NCI-H2029 (cell line): Measurements from ENCODE around the gene GNG13.
"Not testable (repeated sequence)": the region's sequence is repeated elsewhere in the genome, so short reads cannot be mapped to it uniquely, and the experiment has no call there.

Source experiments
- DNase-seq: peaks from one replicate; lab custom pipeline; 2025; lab: John Stamatoyannopoulos, UW

The GNG13 gene

DNA sequence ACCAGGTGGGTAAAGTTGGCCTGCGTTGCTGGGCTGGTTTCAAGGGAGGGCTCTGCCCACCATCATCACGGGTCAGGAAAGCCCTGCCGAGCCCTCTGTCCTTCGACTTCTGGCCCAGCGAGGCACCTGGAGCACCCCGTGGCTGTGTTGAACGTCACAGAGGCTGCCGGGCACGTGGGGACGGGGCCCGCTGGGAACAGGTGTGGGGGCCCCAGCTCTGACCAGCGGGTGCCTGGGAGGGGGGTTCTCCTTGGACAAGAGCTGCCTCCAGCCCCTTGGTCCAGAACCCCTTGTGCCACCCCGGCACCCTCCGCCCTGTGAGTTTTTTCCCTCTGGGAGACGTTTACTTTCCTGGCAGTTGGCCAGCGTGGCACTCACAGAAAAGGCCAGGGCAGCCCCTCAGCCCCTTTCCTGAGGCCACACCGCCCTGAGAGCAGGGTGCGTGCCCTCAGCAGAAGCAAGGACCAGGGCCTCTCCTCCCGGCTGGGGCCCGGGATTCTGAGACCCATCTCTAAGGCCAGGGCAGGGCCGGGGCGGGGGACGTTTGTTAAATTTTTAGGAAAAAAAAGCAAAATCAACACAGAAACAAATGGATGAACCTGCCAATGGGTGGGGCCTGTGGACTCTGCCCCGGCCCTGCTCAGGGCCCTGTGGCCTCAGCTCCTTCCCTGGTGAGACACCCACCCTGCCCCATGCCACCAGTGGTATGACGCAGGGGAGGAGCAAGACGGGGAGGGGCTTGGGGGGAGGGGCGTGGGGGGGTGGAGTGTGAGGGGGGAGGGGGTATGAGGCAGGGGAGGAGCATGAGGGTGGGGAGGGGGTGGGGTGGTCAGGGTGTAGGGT lies 31.3 kb upstream of the GNG13 start:
- no peak for DNase-seq

GRCh38 chr16:830871-831570 lies 30.5 kb upstream of the GNG13 start:
- DNase-seq = no peak

DNA sequence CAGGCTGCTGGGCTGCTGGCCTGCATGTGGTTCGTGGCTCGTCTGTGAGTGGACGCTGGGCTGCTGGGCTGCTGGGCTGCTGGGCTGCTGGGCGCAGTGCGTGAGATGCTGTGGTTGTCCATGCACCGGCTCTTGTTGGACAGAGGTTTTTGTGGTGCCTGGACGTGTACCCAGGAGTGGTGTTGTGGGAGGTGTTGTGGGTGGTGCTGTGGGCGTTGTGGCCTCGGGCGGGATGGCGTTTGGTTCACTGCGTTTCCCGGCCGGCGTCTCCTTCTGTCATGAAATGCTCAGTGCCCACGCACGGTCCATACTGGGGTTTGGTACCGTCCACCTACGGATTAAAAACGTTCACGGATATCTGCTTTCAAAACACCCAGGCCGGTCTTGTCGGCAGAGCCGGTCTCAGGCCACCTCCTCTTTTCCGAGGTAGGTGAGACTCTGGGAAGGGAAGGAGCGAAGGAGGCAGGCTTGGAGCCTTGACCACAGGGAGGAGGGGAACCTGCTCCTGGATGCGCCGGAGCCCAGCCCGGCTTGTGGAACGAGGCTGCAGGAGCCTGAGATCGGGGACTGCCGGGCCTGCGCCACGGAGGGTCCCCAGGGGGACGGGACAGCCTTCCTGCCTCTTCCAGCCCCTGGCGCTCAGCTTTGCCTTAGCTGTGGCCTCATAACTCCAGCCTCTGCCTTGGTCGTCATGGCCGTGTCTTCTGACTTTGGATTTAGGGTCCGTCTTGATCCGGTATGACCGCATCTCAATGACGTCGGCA lies 29.8 kb upstream of the GNG13 start:
- no peak for DNase-seq

- no peak for DNase-seq
Measured at GRCh38 chr16:828891-829290, 28.4 kb upstream of the GNG13 start.

- DNase-seq = no peak
Measured at GRCh38 chr16:827513-827912, 27.0 kb upstream of the GNG13 start.

DNA sequence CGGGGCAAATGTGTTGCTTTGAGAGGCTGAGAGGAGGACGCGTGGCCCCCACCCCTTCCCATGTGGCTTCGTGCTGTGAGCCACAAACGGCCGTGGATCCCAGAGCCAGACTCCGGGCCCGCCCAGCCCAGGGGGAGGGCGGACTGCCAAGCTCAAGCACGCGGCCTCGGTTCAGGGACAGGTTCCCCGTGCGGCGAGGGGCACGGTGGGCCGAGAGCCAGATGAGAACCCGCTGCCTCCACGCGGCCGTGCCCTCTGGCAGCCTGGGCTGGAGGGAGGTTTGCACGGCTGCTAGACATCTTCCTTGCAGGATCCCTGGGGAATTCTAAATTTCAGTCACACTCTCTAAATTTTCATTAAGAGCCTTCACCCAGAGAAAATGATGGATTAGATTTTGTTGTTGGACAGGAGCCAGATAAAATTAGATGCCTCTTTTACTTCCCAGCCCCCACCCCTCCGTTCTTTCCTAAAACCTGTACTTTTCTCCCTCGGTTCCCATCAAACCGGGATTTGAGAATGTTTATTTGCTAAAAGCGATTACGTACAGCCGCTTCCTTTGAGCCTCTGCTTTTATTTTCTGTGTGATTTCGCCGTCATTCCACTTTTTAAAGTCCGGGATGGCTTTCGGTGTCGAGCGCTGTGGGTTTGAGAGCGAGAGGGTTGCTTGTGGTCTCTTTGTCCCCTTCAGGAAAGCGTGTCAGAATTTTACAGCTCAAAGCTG lies 25.0 kb upstream of the GNG13 start:
- DNase-seq = no peak

DNA sequence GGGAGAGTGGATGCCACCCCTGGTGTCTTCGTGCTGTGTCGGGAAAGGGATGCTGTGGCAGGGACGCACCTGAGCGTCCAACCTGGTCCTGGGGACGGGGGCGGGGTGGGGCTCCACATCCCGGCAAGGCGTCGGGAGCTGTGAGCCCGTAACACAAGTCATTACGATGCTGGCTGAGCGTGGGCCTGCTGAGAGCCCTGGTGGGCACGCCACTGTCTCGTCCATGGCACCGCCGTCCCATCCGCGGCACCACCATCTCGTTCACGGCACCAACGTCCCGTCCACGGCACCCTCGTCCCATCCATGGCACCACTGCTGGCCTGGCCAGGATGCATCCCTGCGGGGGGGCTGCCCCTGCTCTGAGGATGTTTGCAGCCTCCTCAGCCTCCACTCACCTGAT lies 24.1 kb upstream of the GNG13 start:
- DNase-seq = no peak

GRCh38 chr16:824194-824593 lies 23.7 kb upstream of the GNG13 start:
- no peak for DNase-seq

DNA sequence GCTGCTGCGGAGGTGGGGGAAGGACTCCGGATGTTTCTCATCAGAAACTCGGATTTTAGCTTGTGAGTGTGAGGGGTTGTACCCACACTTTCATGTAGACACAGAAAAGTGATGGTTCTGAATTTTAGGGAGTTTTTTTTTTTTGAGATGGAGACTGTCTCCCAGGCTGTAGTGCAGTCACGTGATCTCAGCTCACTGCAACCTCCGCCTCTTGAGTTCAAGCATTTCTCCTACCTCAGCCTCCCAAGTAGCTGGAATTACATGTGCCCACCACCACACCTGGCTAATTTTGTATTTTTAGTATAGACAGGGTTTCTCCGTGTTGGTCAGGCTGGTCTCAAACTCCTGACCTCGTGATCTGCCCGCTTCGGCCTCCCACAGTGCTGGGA lies 22.4 kb upstream of the GNG13 start:
- DNase-seq = no peak

- no peak for DNase-seq
Measured at GRCh38 chr16:822174-822908, 21.8 kb upstream of the GNG13 start.

- DNase-seq = no peak
Measured at GRCh38 chr16:821751-822150, 21.2 kb upstream of the GNG13 start.

- no peak for DNase-seq
Measured at GRCh38 chr16:820748-821147, 20.2 kb upstream of the GNG13 start.

DNA sequence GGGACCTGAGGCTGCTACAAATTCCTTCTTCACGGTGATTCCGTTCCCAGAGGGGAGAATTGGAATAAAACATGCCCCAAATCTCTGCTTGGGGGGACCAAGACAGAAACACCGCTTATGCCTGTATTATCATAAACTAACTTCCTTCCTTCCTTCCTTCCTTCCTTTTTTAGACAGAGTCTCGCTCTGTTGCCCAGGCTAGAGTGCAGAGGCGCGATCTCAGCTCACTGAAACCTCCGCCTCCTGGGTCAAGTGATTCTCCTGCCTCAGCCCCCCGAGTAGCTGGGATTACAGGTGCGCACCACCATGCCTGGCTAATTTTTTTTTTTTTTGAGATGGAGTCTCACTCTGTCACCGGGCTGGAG lies 19.5 kb upstream of the GNG13 start:
- DNase-seq = not testable (repeated sequence)

DNA sequence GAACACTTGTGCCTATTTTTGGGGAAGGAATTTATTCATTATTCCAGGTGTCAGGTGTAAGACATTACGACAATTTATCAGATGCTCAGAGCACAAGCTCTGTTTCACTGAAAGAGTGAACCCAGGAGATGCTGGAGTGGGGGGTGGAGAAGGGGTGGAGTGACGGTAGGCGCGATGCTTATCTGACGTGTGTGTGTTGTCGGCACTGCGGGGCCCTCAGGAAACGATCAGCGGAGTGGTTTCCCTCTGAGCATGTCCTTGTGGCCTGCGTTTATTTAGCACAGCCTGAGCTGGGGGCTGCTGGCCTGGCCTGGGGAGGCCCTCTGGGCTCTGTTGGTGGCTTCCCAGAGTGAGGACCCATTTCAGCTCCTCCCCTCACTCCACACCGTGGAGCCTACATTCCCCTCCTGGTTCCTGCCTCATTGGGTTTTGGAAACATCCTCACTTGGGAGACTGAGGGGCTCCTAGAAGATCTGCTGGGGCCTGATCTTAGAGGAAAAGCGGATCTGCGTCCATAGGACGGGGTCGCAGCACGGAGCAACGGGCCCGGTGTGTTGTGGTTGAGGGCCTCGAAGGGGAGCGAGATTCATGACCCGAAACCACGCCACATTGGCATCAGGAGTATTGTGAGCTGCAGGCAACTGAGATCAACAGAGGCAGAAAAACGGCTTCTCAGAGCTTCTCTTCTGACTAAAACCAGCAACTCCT lies 19.0 kb upstream of the GNG13 start:
- DNase-seq = no peak

DNA sequence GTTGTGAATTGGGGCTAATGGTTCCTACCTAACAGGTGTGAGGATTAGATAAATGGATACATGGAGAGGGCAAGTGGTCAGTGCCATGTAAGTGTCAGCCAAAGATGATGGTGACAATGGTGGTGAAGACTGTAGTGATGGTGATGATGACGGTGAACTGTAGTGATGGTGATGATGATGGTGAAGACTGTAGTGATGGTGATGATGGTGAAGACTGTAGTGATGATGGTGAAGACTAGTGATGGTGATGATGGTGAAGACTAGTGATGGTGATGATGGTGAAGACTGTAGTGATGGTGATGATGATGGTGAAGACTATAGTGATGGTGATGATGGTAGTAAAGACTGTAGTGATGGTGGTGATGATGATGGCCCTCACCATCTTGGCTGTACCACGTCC lies 18.1 kb upstream of the GNG13 start:
- DNase-seq = no peak

DNA sequence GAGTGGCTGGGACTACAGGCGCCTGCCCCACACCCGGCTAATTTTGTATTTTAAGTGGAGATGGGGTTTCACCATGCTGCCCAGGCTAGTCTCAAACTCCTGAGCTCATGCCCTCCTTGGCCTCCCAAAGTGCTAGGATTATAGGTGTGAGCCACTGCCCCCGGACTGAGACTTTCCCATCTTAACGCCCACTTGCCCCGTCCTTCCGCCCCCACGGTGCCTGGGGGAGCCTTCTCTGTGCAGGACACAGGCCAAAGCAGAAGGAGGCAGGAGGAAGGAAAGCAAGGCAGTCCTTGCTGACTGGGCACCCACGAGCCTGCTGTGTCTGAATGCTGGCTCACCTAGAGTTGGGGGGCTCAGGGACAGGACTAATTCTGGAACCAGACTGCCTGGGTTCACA lies 17.6 kb upstream of the GNG13 start:
- no peak for DNase-seq

- no peak for DNase-seq
Measured at GRCh38 chr16:817001-817906, 16.7 kb upstream of the GNG13 start.

GRCh38 chr16:815861-816260 lies 15.3 kb upstream of the GNG13 start:
- no peak for DNase-seq

DNA sequence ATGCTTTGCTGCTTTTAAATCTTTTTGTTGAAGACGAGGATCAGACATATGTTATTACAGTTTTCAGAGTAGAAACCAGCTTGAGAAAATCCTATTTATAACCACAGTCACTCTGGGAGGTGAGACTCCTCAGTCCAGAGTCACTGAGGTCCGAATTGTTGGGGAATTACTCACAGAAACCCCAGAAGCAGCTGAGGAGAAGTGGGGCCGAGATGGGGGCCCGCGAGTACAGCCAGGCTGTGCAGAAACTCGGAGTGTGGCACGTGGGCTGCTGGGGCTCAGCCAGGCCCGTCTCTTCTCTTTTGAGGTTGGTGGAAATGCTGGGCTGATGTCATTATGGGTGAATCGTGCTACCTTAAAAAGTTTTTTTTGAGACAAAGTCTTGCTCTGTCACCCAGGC lies 14.4 kb upstream of the GNG13 start:
- no peak for DNase-seq

DNA sequence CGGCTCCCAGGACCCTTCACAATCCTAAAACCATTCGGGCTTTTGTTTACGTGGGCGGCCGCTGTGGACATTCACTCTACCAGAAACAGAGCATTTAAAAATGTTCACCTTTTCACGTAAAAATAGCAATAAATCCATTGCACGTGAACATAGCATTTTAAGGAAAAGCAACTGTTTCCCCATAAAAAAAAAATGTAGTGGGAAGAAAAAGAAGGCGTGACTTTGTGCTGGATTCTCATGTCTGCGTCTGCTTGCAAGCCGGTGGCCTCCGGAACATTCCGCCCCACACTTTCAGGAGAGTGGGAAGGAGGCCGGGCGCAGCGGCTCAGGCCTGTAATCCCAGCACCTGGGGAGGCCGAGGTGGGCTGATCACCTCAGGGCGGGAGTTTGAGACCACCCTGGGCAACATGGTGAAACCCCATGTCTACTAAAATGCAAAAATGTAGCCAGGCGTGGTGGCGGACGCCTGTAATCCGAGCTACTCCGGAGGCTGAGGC lies 13.4 kb upstream of the GNG13 start:
- DNase-seq = no peak
